HEK293T (cell line): ENCODE results near the gene TENT4A.

Experiments used
- CTCF ChIA-PET: fragments of 350-600 bp; formaldehyde crosslinking; extraction: SDS; loops from one replicate; lab custom pipeline; 2021; ENCODE audit warnings: antibody characterized with exemption, inconsistent platforms; lab: Yijun Ruan, JAX
- POLR2A ChIA-PET: fragments of 350-600 bp; formaldehyde crosslinking; extraction: SDS; loops from one replicate; lab custom pipeline; 2020; ENCODE audit warnings: antibody characterized with exemption, inconsistent platforms; lab: Yijun Ruan, JAX
- DNase-seq: peaks from one replicate; pipeline ENCODE4 v3.0.0; 2012; ENCODE audit warnings: mixed read lengths; ENCODE audit errors: extremely low spot score
- ARNT ChIP-seq: fragments of 450-650 bp; IDR thresholded peaks from 2 replicates; pipeline ENCODE4 v1.6.1; 2017; ENCODE audit warnings: mild to moderate bottlenecking
- BHLHE40 ChIP-seq: fragments of 450-650 bp; IDR thresholded peaks from 2 replicates; pipeline ENCODE4 v1.6.1; 2016; ENCODE audit warnings: mild to moderate bottlenecking, moderate library complexity, borderline replicate concordance
- CTBP1 ChIP-seq: fragments of 450-650 bp; IDR thresholded peaks from 2 replicates; pipeline ENCODE4 v1.6.1; 2016; ENCODE audit warnings: borderline replicate concordance
- ELF4 ChIP-seq: fragments of 450-650 bp; IDR thresholded peaks from 2 replicates; pipeline ENCODE4 v1.6.1; 2017; ENCODE audit warnings: antibody characterized with exemption
- FOXA1 ChIP-seq: fragments of 450-650 bp; IDR thresholded peaks from 2 replicates; pipeline ENCODE4 v1.6.1; 2016; ENCODE audit warnings: mild to moderate bottlenecking
- FOXK2 ChIP-seq: fragments of 450-650 bp; IDR thresholded peaks from 2 replicates; pipeline ENCODE4 v1.6.1; 2016; ENCODE audit warnings: mild to moderate bottlenecking
- FOXM1 ChIP-seq: fragments of 450-650 bp; IDR thresholded peaks from 2 replicates; pipeline ENCODE4 v1.6.1; 2017; ENCODE audit warnings: mild to moderate bottlenecking, borderline replicate concordance
- HDGF ChIP-seq: fragments of 450-650 bp; IDR thresholded peaks from 2 replicates; pipeline ENCODE4 v1.6.1; 2017; ENCODE audit warnings: antibody characterized with exemption, borderline replicate concordance
- L3MBTL2 ChIP-seq: fragments of 450-650 bp; conservative IDR thresholded peaks from 2 replicates; pipeline ENCODE4 v1.6.1; 2016; ENCODE audit warnings: mild to moderate bottlenecking
- LEF1 ChIP-seq: fragments of 450-650 bp; IDR thresholded peaks from 2 replicates; pipeline ENCODE4 v1.6.1; 2017; ENCODE audit warnings: mild to moderate bottlenecking, borderline replicate concordance
- NFRKB ChIP-seq: fragments of 450-650 bp; IDR thresholded peaks from 2 replicates; pipeline ENCODE4 v1.6.1; 2016; ENCODE audit warnings: mild to moderate bottlenecking, moderate library complexity
- PKNOX1 ChIP-seq: fragments of 450-650 bp; IDR thresholded peaks from 2 replicates; pipeline ENCODE4 v1.6.1; 2016
- SP1 ChIP-seq: fragments of 450-650 bp; IDR thresholded peaks from 2 replicates; pipeline ENCODE4 v1.6.1; 2017
- SUZ12 ChIP-seq: fragments of 450-650 bp; IDR thresholded peaks from 2 replicates; pipeline ENCODE4 v1.6.1; 2016; ENCODE audit warnings: mild to moderate bottlenecking
- TARDBP ChIP-seq: fragments of 450-650 bp; IDR thresholded peaks from 2 replicates; pipeline ENCODE4 v1.6.1; 2016
- ZNF384 ChIP-seq: fragments of 450-650 bp; IDR thresholded peaks from 2 replicates; pipeline ENCODE4 v1.6.1; 2016

TENT4A gene

GRCh38 chr5:6730407-6730806 is 17.2 kb downstream of the TENT4A start:
- POLR2A ChIA-PET = interaction anchor here (0.5 to 1.5 kb wide), 3 partner anchors 15 to 97 kb away, joined by 3 to 4 read pairs (median 3); partner anchors contain the start of genes NSUN2, SRD5A1 and TENT4A
- TF ChIP-seq ELF4 = no peak
- TF ChIP-seq BHLHE40 = no peak
- TF ChIP-seq ZNF384 = no peak
- TF ChIP-seq SP1 = no peak
- CTCF ChIA-PET = interaction anchor here (0.6 to 0.7 kb wide), 2 partner anchors 46 to 967 kb away, joined by 3 to 4 read pairs; no protein-coding TSS in a partner anchor
- DNase-seq = no peak

DNA sequence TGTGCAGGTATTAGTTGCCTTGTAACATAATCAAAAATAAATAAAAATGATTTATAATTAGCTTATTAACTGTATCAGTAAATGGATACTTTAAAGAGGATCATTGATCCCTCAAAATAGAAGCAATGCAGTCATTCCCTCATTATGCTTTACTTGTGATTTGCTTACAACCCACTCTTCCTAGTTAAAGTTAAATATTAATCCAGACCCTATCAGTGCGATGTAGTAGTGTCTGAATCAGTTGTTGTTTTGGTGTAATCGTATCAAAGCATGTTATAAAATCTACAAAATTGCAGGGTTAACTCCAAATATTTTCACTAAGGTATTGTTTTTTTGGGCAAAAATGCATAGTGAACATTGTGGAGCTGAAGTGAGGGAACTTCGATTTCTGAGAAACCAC is 17.6 kb downstream of the TENT4A start:
- ChIA-PET CTCF (interaction anchor here (0.6 to 0.7 kb wide), 2 partner anchors 45 to 967 kb away, joined by 3 to 4 read pairs; no protein-coding TSS in a partner anchor), POLR2A (interaction anchor here (0.5 to 1.5 kb wide), 3 partner anchors 14 to 98 kb away, joined by 3 to 4 read pairs (median 3); partner anchors contain the start of genes NSUN2, SRD5A1 and TENT4A)
- DNase-seq = no peak
- TF ChIP-seq HDGF = no peak
- no peak for TF ChIP-seq FOXA1
- no peak for TF ChIP-seq FOXK2
- TF ChIP-seq CTBP1 = no peak
- no peak for TF ChIP-seq ARNT
- no peak for TF ChIP-seq LEF1
- no peak for TF ChIP-seq SUZ12
- no peak for TF ChIP-seq TARDBP
- TF ChIP-seq SP1 = no peak
- TF ChIP-seq PKNOX1 = no peak
- no peak for TF ChIP-seq FOXM1
- no peak for TF ChIP-seq ZNF384

GRCh38 chr5:6731465-6732237 is 18.4 kb downstream of the TENT4A start:
- POLR2A ChIA-PET = interaction anchor here (0.7 to 1.3 kb wide), 3 partner anchors 19 to 113 kb away, joined by 3 to 4 read pairs (median 3); partner anchors contain the start of gene SRD5A1
- TF ChIP-seq ELF4 = no peak
- TF ChIP-seq FOXM1 = no peak
- TF ChIP-seq CTBP1 = no peak
- TF ChIP-seq FOXK2 = no peak
- no peak for TF ChIP-seq PKNOX1
- TF ChIP-seq BHLHE40 = no peak
- TF ChIP-seq SP1 = no peak
- no peak for TF ChIP-seq TARDBP
- no peak for TF ChIP-seq HDGF
- CTCF ChIA-PET = no interaction called here

GRCh38 chr5:6732634-6733410 is 19.6 kb downstream of the TENT4A start:
- ChIA-PET CTCF (no interaction called here), POLR2A (interaction anchor here (0.7 to 1.3 kb wide), 3 partner anchors 20 to 114 kb away, joined by 3 to 4 read pairs (median 3); partner anchors contain the start of gene SRD5A1)
- DNase-seq = no peak
- TF ChIP-seq ZNF384 (no peak), PKNOX1 (no peak), FOXK2 (no peak), SP1 (no peak), LEF1 (no peak), ELF4 (no peak), SUZ12 (no peak), L3MBTL2 (no peak), NFRKB (no peak), CTBP1 (no peak), TARDBP (no peak), BHLHE40 (no peak), FOXM1 (no peak), FOXA1 (no peak), ARNT (no peak)

More at GRCh38 chr5:6731465-6732237, 18.4 kb downstream of the TENT4A start:
- DNase-seq = no peak

- no peak for DNase-seq
- ChIA-PET CTCF (no interaction called here), POLR2A (no interaction called here)
- TF ChIP-seq NFRKB (no peak), LEF1 (no peak), HDGF (no peak), SUZ12 (no peak), L3MBTL2 (no peak), FOXA1 (no peak), FOXM1 (no peak), CTBP1 (no peak), PKNOX1 (no peak), ZNF384 (no peak), ARNT (no peak), TARDBP (no peak), FOXK2 (no peak), BHLHE40 (no peak), ELF4 (no peak), SP1 (no peak)
Observed at GRCh38 chr5:6733411-6734242, 20.4 kb downstream of the TENT4A start.
